CD4-positive, alpha-beta T cell treated with Interleukin-4 for 1 hour (primary cell): ENCODE results near the gene PLA2G4F.
A peak's percentile ranks its signal among the peaks of the same experiment; 100 is the strongest.

Source experiments
- DNase-seq, 2 donors: peaks; one replicate each; pipeline ENCODE4 v3.0.0-alpha.2; 2020 to 2022

The PLA2G4F gene

DNA sequence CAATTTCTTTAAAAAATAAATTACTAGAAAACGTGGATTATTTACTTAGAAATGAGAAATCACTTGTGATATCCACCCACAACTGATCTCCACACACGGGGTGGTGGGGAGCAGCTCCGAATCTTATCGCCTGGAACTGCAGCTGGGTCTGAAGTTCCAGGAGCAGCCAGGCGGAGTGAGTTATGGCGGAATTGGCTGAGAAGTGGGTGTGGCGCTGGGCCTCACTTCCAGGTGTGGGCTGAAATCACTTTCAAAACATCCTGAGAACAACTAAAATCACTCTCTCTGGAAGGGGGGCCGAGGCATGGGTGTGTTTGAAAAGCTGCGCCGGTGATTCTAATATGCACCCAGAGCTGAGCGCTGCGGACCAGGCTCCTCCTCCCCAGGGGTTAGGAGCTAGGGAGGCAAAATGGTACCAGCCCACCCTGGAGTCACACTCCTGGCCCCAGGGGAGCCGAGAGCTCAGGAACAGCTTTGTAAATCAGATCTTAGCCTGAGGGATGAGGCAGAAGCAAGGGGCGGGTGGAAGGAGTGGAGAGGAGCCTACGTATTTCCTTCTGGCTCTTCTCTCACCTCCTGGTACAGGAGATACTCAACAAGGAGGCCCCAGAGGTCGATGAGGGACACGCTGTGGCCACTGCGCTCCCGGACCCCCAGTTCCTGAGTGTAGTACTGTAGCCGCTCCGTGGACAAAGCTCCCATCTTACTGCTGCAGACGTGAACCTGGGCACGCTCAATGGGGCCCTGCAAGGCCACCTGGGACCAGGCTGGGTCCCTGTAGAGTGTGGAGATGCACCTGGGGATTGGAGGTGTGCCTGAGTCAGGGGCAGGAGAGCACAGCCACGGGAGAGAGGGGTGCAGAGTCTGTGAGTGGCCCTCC, 9.6 kb downstream of the PLA2G4F start:
- no peak for DNase-seq

DNA sequence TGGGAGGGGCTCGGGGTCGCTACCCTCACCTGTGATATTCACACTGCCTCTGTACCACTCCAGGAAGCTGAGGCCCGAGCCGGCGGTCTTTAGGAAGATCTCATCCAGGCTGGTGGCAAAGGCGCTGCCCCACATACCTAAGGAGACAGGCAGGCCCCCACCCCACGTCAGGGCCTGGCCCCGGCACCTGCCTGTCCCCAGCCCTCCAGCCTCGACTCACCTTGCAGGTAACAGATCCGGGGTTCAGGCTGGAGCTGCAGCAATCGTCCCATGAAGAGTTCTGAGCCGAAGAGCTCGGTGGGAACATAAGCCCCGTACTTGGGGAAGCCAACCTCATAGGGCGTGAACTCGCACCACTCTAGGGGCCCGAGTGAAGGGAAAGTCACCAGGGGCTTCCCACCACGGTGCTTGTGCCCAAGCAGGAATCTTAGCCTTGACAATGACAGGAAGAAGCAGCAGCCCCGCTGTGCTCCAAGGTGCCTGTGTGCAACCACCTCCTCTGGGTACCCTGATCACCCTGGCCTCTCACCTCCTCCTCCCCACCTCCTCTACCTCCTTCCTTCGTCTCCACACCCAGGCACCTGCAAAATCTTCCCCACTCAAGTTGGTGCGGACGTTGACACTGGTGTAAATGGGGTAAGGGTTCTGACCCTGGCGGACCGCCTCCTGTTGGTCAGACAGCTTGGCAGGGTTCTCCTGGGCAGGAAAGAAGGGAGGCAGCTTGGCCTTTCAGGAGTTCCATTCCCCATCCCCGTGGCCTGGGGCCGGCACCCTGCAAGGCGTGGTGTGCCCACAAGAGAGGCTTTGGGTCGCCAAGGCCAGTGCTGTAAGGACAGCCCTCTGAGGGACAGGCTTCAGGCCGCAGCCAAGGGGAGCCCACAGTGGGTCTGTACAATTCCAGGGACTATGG, 10.6 kb downstream of the PLA2G4F start:
- DNase-seq, result no peak

DNA sequence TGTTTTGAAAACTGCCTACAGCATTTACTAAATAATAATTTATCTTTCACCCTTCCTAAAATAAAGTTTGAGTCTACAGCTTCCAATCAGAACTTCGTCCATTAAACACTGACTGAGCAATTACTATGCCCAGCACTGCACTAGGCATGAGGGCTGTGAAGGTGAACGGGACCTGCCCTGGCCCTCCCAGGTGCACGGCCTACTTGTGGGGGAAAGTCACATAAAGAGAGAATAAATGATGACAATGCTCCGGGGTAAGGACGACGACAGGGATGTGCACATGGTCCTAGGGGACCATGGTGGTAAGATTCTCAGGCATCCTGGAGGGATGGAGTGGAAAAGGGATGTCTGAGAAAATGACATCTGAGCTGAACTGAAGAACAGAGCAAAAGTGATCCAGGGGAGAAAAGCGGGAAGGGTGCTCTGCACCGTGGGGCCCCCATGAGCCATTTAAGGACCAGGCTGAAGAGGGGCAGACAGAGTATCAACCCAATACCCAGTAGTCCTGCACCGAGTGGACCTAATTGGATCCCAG, 11.5 kb downstream of the PLA2G4F start:
- DNase-seq, result no peak

DNA sequence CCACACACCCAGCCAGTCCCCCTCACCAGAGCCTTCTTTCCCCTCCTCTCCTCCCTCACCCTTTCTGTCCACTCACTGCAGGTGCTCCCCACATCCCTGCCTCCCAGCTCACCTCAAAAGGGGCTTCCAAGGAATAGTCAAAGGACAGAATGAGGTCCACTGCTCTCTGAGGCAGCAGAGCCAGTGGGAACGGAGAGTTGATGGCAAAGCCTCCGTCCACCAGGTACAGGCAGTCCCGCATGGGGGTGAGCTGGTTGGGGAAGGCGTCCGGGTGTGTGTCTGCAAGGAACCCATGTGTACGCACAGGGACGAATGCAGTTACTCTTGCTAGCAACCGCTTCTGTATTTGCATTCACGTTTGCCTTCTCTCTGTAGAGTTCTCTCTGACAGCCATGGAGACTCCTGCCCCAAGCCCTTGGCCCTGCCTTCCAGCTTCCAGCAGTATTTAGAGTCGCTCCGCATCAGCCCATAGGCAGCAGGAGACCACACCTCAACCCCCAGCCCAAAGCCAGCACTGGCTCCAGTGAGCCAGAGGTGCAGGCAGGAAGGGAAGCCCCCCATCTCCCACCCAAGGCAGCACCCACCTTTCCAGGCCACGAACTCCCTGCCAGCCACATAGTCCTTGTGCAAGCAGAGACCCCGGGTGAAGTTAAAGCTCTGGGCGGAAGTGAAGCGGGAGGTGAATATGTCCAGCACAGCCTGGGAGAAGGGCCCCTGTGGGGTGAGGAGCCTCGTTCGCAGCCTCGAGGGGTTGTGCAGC, 12.4 kb downstream of the PLA2G4F start:
- DNase-seq, result no peak

DNA sequence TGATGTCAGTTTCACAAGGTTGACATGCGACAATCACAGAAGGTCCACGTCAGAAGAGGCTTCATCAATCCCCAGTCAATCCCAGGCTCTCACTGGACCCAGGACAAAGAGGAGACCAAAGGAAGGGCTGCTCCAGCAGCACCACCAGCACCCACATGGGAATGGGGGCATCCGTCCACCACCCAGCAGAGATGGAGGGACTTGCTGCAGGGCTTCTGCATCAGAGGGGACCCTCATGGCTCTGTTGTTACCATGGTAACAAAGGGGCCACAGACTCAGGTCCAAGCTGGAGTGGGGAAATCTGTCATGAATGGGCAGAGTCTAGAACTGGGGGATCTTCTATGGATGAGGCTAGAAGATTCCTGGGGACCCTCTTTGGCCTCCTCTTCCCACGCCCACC, 13.1 kb downstream of the PLA2G4F start:
- DNase-seq, result no peak

DNA sequence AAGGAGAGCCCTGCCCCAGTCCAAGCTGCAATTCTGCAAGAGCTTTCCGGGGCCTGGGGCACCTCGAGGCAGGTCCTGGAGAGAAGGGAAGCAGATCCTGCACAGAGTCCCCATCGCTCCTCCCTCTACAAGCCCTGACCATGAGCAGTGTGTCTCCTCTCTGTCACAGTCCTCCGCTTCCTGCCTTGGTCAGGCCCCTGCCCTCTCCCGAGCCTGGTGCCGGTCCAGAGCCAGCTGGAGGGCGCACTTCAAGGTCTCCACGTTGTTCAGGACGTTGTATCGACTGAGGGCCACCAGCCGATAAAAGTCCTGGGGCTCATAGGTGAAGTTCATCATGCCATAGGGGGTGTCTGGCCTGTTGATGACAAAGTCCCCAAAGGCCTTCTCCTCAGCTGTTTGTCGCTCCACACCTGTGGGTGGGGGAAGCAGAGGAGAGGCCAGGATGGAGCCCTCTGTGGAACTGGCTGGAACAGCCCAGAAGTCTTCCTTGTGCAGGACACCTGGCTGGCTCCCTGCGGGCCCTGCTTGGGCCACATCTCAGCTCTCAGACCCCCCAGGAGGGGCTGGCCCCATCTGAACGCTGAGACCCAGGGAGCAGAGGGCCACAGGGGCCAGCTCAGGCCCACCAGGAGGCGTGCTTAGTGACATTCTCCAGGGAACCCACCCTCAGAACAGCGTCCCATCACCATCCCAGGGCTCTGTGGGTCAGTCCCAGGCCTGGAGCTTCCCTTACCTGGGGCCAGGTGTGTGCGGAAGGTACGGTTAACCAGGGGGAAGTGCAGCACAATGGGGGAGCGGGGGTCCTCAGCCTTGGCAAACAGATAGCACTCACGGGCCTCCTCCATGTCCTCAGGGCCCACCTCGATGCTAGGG, 14.4 kb downstream of the PLA2G4F start:
- DNase-seq, result no peak

DNA sequence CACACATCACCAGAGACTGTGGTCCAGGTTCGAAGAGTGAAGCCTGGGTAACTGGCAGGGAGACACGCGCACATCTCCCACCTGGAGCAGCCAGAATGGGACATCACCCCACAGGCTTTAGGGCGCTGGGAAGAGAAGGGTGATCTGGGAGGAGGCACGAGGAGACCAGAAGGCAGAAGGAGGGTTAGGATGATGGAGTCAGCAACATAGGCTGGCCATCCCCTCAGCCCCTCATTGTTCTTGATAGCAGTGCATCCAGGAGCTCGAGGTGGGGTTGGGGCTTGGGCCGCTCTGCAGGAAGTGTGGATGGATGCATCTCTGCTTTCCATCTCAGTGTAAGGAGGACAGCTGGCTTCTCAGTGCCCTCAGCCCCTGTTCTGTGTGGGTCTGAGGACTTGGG, 15.2 kb downstream of the PLA2G4F start:
- no peak for DNase-seq

DNA sequence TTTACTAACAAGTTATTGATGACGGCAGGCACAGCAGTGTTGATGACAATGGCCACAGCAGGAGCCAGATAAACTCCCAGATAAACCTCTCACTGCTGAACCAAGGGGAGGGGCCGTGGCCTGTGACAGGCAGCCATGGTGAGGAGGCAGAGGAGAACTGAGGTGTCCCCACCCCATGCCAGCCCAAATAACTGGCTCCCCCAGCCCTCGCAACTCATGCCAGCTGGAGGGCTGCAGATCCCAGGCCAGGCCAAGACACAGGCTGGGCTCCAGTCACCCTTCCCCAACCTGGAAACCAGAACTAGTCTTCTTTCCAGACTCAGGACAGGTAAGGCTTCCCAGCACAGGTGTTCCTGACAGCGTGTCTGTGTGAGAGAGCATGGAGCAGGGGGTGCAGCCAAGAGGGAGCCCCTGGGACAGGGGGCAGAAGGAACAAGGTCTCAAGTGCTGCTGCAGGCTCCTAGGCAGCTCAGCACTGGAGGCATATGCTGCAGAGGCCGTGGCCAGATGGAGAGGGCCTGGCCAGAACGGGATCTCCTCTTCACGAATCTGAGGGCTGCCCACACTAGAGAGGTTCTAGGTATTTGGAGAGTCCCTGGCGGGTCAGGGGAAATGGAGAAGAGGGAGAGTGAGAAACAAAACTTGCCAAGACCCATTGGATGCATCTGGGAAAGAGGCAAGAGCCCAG, 15.9 kb downstream of the PLA2G4F start:
- DNase-seq, result no peak

DNA sequence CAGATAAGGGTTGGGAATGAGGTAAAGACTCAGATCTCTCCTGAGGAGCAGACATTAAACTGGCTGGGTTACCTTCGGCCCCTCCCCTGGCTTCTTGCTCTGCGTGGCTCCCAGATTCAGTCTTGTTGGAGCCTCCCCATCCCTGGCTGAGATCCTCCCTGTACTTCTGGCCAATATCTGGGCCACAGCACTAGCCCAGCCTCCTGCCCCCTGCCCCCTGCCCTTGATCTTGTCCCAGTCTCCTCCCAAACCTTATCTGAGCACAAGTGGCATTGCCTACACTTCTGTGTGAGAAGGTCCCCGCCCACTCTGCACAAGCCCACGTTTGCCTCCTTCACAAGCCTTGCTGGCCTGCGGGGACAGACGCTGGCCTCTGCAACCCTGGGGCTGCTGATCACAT, 16.8 kb downstream of the PLA2G4F start:
- DNase-seq, result no peak

DNA sequence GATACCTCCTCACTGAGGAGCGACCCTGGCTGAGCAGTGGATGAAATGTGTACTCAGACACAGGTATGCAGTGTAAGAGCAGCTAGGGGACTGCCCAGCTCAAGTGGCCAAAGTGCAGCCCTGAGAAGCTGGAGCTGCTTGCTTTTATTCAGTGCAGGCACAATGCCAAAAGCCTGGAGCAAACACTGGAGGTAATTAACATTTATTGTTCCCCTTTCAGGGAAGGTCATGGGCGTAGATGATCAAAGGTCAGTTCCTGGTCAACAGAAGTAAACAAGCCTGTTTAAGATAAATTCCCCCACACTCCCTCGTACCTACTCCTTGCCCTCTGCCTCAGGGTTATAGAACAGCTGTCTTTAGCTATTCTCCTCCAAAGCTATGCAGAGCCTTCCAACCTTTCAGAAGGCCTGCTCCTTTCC, 17.5 kb downstream of the PLA2G4F start:
- DNase-seq, result peak in 1 of 2 donors; percentile 8

DNA sequence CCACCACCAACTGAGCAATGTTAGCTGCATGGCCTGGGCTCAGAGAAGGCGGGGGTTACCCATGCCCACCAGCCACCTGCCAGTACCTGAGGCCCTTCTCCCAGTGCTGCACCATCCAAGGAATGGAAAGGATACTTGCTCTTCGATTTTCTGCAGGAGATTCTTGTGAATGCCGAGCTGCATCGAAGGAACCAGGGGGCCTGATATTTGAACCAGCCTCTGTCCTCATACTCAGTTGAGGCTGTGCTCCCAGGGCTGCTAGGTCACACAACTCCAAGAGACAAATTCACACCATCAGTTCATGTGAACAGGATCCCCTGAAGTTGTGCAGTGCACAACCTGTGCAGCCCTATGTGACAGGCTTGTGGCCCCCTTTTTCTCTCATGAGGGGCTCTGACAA, 18.0 kb downstream of the PLA2G4F start:
- peak in 1 of 2 donors; percentile 3 for DNase-seq

DNA sequence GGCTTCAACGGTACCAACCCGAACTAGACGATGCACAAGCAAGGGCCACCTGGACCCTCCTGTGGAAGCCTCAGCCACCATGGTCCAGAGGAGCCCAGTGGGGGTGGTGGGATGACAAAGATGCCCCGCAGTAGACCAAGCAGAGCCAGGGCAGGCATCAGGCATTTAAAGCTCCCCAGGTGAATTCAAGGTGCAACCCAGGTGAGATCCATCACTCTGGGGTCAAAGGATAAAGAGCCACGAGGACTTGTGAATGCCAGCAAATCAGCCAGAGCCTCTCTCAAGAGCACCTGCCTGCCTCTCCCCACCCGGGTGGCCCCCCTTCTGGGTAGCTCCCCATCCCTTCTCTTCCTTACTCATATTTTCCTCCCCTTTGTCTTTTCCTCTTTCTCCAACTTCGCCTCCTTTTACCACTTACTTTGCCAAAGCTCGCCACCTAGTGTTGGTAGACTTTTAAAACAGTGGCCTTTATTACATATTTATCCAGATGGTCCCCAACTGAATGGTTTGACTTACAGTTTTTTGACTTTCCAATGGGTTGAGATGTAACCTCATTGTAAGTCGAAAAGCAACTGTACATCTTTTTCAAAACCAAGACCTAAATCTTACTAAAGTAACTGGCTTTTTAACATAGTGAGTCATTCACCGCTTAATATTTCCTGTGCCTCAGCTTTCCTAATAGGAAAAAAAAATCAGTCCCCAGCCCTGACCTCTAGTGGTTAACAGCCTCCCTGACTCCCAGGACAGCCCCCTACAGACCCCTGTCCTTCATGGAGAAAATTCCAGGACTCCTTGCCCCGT, 18.8 kb downstream of the PLA2G4F start:
- DNase-seq, result peak; percentile 10 to 23

DNA sequence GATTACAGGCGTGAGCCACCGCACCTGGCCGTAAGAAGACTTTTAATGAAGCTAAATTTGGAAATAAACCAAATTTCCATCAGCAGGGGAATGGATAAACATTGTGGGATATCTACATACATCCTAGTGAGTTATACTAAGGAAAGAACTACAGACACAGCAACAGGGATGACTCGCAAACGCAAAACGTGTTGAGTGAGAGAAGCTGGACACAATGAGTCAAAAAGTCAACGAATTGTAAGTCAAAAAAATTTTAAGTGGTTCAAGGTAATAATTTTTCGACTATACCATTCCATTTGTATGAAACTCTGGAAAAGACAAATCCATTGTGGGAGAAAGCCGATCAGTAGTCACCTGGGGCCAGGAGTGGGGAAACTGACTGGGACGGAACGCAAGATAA, 19.9 kb downstream of the PLA2G4F start:
- DNase-seq, result no peak

DNA sequence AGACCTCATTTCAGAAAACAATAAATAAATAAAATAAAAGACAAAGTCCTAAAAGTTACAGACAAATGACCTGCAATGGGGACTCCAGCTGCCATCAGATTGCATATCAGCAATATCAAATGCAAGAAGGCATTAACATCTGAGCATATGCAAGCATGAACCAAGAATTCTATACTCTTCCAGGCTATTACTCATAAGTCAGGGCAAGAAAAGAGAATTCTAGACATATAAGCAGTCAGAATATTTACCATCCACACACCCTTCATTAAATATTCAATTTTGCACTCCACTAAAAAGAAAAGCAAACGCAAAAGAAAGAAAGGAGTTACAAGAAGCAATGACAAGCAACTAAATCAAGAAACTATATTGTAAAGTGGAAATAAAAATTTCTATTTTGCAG, 21.1 kb downstream of the PLA2G4F start:
- no peak for DNase-seq

DNA sequence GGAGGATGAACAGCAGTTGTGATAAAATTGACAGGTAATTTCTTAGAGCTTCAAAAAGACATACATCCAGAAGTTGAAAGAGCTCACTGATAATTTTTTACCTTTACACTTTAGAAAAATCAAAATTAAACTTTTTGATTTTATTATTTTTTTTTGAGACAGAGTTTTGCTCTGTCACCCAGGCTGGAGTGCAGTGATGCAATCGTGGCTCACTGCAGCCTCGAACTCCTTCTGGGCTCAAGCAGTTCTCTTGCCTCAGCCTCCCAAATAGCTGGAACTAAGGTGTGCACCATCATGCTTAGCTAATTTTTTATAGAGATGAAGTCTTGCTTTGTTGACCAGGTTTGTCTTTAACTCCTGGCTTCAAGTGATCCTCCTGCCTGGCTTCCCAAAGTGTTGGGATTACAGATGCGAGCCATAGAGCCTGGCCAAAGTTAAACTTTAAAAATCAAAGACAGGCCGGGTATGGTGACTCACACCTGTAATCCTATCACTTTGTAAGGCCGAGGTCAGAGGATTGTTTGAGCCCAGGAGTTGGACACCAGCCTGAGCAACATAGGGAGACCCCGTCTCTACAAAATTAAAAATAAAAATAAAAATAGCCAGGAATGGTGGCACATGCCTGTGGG, 21.7 kb downstream of the PLA2G4F start:
- DNase-seq, result no peak

DNA sequence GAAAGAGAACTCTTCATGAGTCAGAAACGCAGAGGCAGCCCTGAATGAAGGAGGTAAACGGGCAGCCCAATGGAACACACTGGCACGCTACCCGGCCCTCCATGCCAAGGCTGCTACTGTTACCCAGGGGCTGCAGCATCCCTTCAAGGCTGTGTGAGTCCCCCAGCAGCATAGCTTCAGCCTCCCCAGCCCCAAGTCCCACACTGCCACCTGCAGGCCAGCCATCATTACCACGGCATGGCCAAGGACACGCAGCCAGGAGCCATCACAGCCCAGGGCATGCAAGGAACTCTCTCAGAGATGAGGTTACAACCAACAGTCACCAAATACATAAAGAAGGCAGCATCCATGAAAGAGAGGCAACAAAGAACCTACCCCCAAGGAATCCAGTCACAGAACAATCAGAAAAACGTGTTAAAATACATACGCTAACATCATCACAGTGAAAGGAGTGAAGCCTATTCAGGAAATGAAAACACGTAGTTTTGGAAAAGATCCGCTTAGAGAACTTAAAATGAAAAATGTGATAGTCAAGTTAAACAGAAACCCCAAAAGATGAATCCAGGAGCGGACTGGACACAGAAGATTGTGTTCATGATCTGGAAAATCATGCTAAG, 22.4 kb downstream of the PLA2G4F start:
- peak; percentile 31 to 54 for DNase-seq

DNA sequence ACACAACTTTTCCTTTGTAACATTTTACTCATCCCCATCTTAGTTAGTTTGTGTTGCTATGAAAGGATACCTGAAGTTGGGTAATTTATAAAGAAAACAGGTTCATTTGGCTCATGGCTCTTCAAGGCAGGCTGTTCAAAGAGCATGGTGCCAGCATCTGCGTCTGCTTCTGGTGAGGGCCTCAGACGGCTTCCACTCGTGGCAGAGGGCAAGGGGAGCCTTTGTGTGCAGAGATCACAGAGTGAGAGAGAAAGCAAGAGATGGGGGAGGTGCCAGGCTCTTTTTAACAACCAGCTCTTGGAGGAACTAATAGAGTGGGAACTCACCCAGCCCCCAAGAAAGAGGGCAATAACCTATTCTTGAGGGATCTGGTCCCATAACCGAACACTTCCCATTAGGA, 23.1 kb downstream of the PLA2G4F start:
- DNase-seq, result no peak

DNA sequence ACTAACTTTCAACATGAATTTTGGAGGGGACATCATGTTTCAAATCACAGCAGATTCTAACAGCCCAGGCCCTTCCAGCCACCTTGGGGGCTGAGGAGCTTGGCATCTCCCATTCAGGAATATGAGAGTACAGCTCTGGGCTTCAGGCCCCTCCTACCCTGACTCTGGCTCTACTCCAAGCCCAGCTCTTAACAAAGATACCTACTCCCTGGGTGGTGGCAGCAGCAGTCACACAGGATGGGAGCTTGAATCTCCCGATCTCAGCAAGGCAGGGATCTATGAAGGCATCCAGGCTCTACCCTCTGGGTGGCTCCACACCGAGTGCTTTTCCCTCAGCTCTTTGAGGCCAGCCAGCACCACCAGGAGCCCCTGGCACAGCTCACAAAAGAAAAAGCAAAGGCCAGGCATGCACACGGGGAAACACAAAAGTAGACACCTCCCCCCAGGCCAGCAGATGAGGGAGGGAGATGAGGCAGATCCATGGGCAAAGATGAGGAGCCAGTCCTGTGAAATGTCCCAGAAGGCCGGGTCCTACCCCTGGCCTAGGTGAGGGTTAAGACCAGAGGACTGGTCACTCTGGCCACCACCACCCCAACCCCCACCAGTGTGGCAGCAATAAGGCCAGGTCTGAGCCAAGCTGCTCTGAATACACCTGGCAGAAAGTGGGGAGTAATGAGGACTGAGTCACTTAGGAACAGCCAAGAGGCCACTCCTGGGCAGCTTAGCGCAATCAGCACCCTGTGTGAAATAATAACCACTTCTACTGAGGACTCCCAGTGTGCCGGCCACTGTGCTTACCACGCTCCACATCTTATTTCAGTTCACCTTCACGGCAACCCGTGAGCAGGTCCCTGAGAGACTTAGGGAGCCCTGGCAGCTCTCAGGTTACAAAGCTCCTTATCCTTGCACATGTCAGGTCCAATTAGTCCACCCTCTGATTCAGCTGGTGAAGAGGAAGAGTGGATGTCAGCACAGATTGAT, 24.3 kb downstream of the PLA2G4F start:
- no peak for DNase-seq
